Fibroblast of lung (primary cell): Measurements from ENCODE around the gene RFESD.
"Not testable (repeated sequence)": the region's sequence is repeated elsewhere in the genome, so short reads cannot be mapped to it uniquely, and the experiment has no call there.

Experiments used
- CTCF ChIP-seq, 2 donors: IDR thresholded peaks in 1 of 2; conservative IDR thresholded peaks in 1 of 2; 1 replicate in 1 of 2; 2 replicates in 1 of 2; pipeline ENCODE4 v1.5.1; 2011 to 2012; ENCODE audit warnings: low read length in 2 of 2, control low read depth in 1 of 2, inconsistent platforms in 1 of 2, low read depth in 1 of 2, mild to moderate bottlenecking in 1 of 2
- EZH2 ChIP-seq: IDR thresholded peaks from 2 replicates; pipeline ENCODE4 v1.5.1; 2012; ENCODE audit warnings: low read length, control low read depth, mild to moderate bottlenecking; ENCODE audit errors: missing control alignments

- not testable (repeated sequence) for TF ChIP-seq CTCF (conservative IDR thresholded peaks at IDR 0.05 in 1 of 2, IDR thresholded peaks at IDR 0.05 in 1 of 2; ENCODE audit: low read depth in 1 of 2, low read length in 2 of 2); EZH2
Measured at GRCh38 chr5:95706196-95706595, 59.6 kb downstream of the RFESD start.
